Measurements from ENCODE around the gene NAV1.
"Not testable (repeated sequence)": the region's sequence is repeated elsewhere in the genome, so short reads cannot be mapped to it uniquely, and the experiment has no call there.

The NAV1 gene

GRCh38 chr1:201515062-201515750, 23.7 kb upstream of the NAV1 start:
- no peak overlapping the region for H3K4me3 ChIP-seq (ENCODE audit: control insufficient read depth, low read depth, low read length)
- TF ChIP-seq CTCF (IDR thresholded peaks at IDR 0.05; ENCODE audit: control insufficient read depth, insufficient read depth, low read depth, low read length, missing control alignments) = no peak
- DNase-seq (ENCODE audit: low read depth) = no peak

- no peak for DNase-seq (ENCODE audit: low read depth)
- no peak overlapping the region for H3K4me3 ChIP-seq (ENCODE audit: control insufficient read depth, low read depth, low read length)
- no peak for TF ChIP-seq CTCF (IDR thresholded peaks at IDR 0.05; ENCODE audit: control insufficient read depth, insufficient read depth, low read depth, low read length, missing control alignments)
These were observed 23.0 kb upstream of the NAV1 start for GRCh38 chr1:201515895-201516294.

- TF ChIP-seq CTCF (IDR thresholded peaks at IDR 0.05; ENCODE audit: control insufficient read depth, insufficient read depth, low read depth, low read length, missing control alignments) = no peak
- DNase-seq (ENCODE audit: low read depth) = no peak
- H3K4me3 ChIP-seq (ENCODE audit: control insufficient read depth, low read depth, low read length) = no peak overlapping the region
These were observed 22.3 kb upstream of the NAV1 start for GRCh38 chr1:201516511-201517127.

- no peak for DNase-seq (ENCODE audit: low read depth)
- no peak for TF ChIP-seq CTCF (IDR thresholded peaks at IDR 0.05; ENCODE audit: control insufficient read depth, insufficient read depth, low read depth, low read length, missing control alignments)
- H3K4me3 ChIP-seq (ENCODE audit: control insufficient read depth, low read depth, low read length) = no peak overlapping the region
These were observed 21.3 kb upstream of the NAV1 start for GRCh38 chr1:201517631-201518030.

- no peak overlapping the region for H3K4me3 ChIP-seq (ENCODE audit: control insufficient read depth, low read depth, low read length)
- DNase-seq (ENCODE audit: low read depth) = no peak
- TF ChIP-seq CTCF (IDR thresholded peaks at IDR 0.05; ENCODE audit: control insufficient read depth, insufficient read depth, low read depth, low read length, missing control alignments) = no peak
These were observed 20.9 kb upstream of the NAV1 start for GRCh38 chr1:201518071-201518470.

GRCh38 chr1:201520046-201520575, 18.8 kb upstream of the NAV1 start:
- not testable (repeated sequence) for DNase-seq (ENCODE audit: low read depth); H3K4me3 ChIP-seq (ENCODE audit: control insufficient read depth, low read depth, low read length)

GRCh38 chr1:201525193-201525778, 13.6 kb upstream of the NAV1 start:
- no peak for TF ChIP-seq CTCF (IDR thresholded peaks at IDR 0.05; ENCODE audit: control insufficient read depth, insufficient read depth, low read depth, low read length, missing control alignments)
- H3K4me3 ChIP-seq (ENCODE audit: control insufficient read depth, low read depth, low read length) = no peak overlapping the region
- no peak for DNase-seq (ENCODE audit: low read depth)

Data from AG09309 (cell line).